ENCODE data around the gene HPSE2. TPM values are rescaled to one million over a fixed set of nuclear protein-coding genes. Genes with fewer than 3 reads are reported as not detected.

Gene HPSE2
- total RNA-seq, 1 experiment from 2014 or later: 0.05 TPM

DNA sequence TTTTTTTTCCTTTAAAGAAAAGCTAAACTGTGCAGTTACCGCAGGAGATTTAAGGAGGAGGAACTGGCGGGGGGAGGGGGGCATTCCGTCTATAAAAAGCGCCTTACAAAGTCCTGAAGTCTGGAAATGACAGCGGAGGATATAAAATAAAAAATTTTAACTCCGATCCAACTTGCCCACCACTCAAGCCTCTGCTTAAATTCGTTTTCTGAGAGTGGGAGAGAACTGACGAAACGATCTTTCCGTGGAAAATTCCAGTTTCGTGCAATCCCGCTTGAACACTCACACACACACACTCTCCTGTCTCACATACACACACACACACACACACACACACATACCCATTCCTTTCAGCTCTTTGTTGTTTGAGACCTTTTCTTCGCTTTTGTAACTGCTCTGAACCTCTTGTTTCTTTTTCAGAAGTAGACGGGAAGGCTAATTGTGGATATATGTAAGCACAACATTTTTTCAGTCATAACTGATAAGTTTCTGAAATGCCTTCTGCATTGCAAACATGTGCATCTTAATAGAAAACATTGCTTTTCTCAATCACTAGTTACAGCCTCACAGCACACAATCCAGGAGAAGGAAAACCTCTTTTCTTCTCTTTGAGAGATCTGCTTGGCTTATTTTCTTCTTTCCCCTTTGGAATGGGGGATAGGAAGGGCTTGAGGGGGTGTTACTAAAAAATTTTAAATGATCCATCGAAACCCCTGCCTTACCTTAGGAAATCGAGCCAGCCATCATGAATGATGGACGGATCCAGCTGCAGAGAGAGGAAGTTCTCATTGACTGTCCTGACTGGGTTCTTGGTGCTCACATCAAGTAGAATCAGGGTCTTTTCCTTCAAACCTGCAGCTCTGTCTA, 628 bp downstream of the HPSE2 start (continued):
- no peak for TF ChIP-seq REST (IDR thresholded peaks at IDR 0.05; ENCODE audit: low read depth)
- no peak for TF ChIP-seq CBX3 (IDR thresholded peaks at IDR 0.05; ENCODE audit: low read depth)
- TF ChIP-seq EGR1 (IDR thresholded peaks at IDR 0.05; ENCODE audit: low read depth): no peak
- no peak for TF ChIP-seq SRF (IDR thresholded peaks at IDR 0.05; ENCODE audit: low read depth)
- no peak for TF ChIP-seq SIN3A (IDR thresholded peaks at IDR 0.05; ENCODE audit: low read depth)
- TF ChIP-seq ZFX (IDR thresholded peaks at IDR 0.05): no peak
- no peak for TF ChIP-seq EZH2 (IDR thresholded peaks at IDR 0.05)
- no peak for TF ChIP-seq POLR2A (IDR thresholded peaks at IDR 0.05; ENCODE audit: borderline replicate concordance, extremely low read depth, insufficient read depth, insufficient read length)

DNA sequence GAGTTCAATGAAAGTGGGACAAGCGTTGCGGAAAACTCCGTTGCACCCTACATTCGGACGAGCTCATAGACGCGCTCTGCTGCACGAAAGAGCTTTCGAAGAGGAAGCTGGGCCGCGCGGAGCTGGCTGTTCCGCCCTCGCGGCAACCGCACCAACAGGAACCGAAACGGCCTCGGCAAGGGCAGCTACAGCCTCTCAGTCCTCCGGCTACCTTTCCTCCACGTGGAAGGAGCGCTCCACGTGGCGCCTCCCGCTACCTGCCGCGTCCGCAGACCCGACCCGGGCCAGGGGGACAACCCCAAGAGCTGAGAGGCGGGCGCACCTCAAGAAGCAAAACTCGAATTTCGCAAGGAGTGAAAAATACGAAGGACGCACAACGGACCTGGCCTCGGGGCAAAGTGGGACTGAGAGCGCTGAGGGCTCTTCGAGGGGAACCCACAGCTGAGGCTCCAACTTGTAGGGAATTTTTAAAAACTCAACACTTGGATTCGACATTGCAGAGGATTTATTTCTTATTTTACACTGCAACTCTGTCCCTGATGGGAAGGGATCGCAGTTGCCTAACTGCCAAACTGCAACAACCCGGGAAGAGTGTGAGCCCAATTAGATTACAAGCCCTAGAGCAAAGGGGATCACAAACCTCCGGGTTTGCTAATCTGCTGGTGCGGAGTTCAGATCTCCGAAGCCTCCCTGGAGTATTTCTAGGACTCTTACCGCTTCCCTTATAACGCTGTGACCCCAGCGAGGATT, 1.4 kb downstream of the HPSE2 start:
- Histone ChIP-seq H3K79me2 (ENCODE audit: insufficient read depth, low read length) (no peaks in the 10 kb centered on the region), H3K4me2 (ENCODE audit: low read length) (no peak overlapping the region), H3K4me1 (ENCODE audit: control insufficient read depth in 1 of 2, insufficient read depth in 2 of 2, low read length in 2 of 2) (no peaks in the 10 kb centered on the region), H3K27ac (ENCODE audit: low read depth, low read length) (no peak overlapping the region), H3K9me2 (ENCODE audit: insufficient read depth) (no peaks in the 10 kb centered on the region), H4K20me1 (ENCODE audit: insufficient read depth) (no peaks in the 10 kb centered on the region), H3K9me3 (ENCODE audit: control insufficient read depth in 1 of 2, insufficient read depth in 1 of 2, low read depth in 1 of 2, low read length in 2 of 2) (no peaks in the 10 kb centered on the region), H3K9ac (ENCODE audit: low read length) (no peak overlapping the region), H3K36me3 (ENCODE audit: control insufficient read depth in 1 of 2, insufficient read depth in 2 of 2, low read length in 2 of 2) (no peaks in the 10 kb centered on the region), H2AFZ (ENCODE audit: low read depth, low read length, poor library complexity, severe bottlenecking) (no peak overlapping the region), H3K4me3 (replicated peaks in 1 of 2; ENCODE audit: low read depth in 1 of 2, low read length in 2 of 2) (no peak overlapping the region), H3K27me3 (ENCODE audit: insufficient read depth, low read length) (peaks cover 52% of the 10 kb centered on the region)
- ATAC-seq: no peak
- BruUV-seq (replicated peaks): no TSS peak
- no peak for DNase-seq (ENCODE audit: low read depth, low spot score)
- ChIA-PET POLR2A (no interaction called here), CTCF (interaction anchor here (1.0 kb wide), 1 partner anchor 767 kb away, joined by 3 read pairs; no protein-coding TSS in a partner anchor), RAD21 (ENCODE audit: low non-redundant PET in 1 of 2, low total read pairs in 2 of 2, uncharacterized antibody in 2 of 2, unreplicated experiment in 2 of 2) (no interaction called here)
- intact Hi-C loops (cut with micrococcal nuclease): no loop called here
- TF ChIP-seq POLR2AphosphoS5 (IDR thresholded peaks at IDR 0.05; ENCODE audit: low read depth, low read length) (no peak), EZH2phosphoT487 (IDR thresholded peaks at IDR 0.05; ENCODE audit: borderline replicate concordance) (no peak), ZFX (IDR thresholded peaks at IDR 0.05) (no peak), EZH2 (IDR thresholded peaks at IDR 0.05) (no peak), ATF3 (IDR thresholded peaks at IDR 0.05) (no peak), RAD21 (IDR thresholded peaks at IDR 0.05; ENCODE audit: low read depth) (no peak), FOSL1 (IDR thresholded peaks at IDR 0.05; ENCODE audit: low read depth) (no peak), CBX3 (IDR thresholded peaks at IDR 0.05; ENCODE audit: low read depth) (no peak)
- TF ChIP-seq, protein P1, sequence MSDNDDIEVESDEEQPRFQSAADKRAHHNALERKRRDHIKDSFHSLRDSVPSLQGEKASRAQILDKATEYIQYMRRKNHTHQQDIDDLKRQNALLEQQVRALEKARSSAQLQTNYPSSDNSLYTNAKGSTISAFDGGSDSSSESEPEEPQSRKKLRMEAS (IDR thresholded peaks at IDR 0.05): no peak
- TF ChIP-seq, protein P2, sequence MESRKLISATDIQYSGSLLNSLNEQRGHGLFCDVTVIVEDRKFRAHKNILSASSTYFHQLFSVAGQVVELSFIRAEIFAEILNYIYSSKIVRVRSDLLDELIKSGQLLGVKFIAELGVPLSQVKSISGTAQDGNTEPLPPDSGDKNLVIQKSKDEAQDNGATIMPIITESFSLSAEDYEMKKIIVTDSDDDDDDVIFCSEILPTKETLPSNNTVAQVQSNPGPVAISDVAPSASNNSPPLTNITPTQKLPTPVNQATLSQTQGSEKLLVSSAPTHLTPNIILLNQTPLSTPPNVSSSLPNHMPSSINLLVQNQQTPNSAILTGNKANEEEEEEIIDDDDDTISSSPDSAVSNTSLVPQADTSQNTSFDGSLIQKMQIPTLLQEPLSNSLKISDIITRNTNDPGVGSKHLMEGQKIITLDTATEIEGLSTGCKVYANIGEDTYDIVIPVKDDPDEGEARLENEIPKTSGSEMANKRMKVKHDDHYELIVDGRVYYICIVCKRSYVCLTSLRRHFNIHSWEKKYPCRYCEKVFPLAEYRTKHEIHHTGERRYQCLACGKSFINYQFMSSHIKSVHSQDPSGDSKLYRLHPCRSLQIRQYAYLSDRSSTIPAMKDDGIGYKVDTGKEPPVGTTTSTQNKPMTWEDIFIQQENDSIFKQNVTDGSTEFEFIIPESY (IDR thresholded peaks at IDR 0.05; ENCODE audit: extremely low read depth, insufficient replicate concordance, low read length): no peak

Data from HCT116 (cell line).